AG09319 (cell line): ENCODE results near the gene VPS35L.
"Not testable (repeated sequence)": the region's sequence is repeated elsewhere in the genome, so short reads cannot be mapped to it uniquely, and the experiment has no call there.

Source experiments
- DNase-seq: peaks from one replicate; pipeline ENCODE4 v3.0.0-alpha.2; 2010; ENCODE audit warnings: low read depth; ENCODE audit errors: extremely low read depth
- CTCF ChIP-seq: IDR thresholded peaks from 2 replicates; pipeline ENCODE4 v1.5.1; 2011; ENCODE audit warnings: low read depth, mild to moderate bottlenecking, inconsistent platforms, low read length, moderate library complexity

Gene VPS35L

GRCh38 chr16:19532601-19533000 lies 22.9 kb upstream of the VPS35L start:
- DNase-seq, result no peak
- no peak for TF ChIP-seq CTCF

- no peak for DNase-seq
- TF ChIP-seq CTCF, result no peak
These were observed 15.1 kb upstream of the VPS35L start for GRCh38 chr16:19540241-19540970.

GRCh38 chr16:19542138-19542821 lies 13.2 kb upstream of the VPS35L start:
- TF ChIP-seq CTCF, result no peak
- DNase-seq, result no peak

GRCh38 chr16:19543278-19543996 lies 12.1 kb upstream of the VPS35L start:
- DNase-seq, result not testable (repeated sequence)

GRCh38 chr16:19548144-19548543 lies 7.4 kb upstream of the VPS35L start:
- DNase-seq, result no peak
- no peak for TF ChIP-seq CTCF

GRCh38 chr16:19549673-19550072 lies 5.8 kb upstream of the VPS35L start:
- TF ChIP-seq CTCF, result no peak
- DNase-seq, result no peak

GRCh38 chr16:19555938-19556771 lies 652 bp downstream of the VPS35L start:
- no peak for DNase-seq
- TF ChIP-seq CTCF, result peak; percentile 3; the same call in 1 of the 2 replicates
